Activated CD8-positive, alpha-beta memory T cell treated with anti-CD3 and anti-CD28 coated beads for 4 hours (primary cell): Measurements from ENCODE around the gene WDR74.
"Not testable (repeated sequence)": the region's sequence is repeated elsewhere in the genome, so short reads cannot be mapped to it uniquely, and the experiment has no call there.

ENCODE experiments used
- DNase-seq, 2 donors: peaks; one replicate each; pipeline ENCODE4 v3.0.0-alpha.2; 2020; ENCODE audit warnings: low read depth in 2 of 2

The WDR74 gene

DNA sequence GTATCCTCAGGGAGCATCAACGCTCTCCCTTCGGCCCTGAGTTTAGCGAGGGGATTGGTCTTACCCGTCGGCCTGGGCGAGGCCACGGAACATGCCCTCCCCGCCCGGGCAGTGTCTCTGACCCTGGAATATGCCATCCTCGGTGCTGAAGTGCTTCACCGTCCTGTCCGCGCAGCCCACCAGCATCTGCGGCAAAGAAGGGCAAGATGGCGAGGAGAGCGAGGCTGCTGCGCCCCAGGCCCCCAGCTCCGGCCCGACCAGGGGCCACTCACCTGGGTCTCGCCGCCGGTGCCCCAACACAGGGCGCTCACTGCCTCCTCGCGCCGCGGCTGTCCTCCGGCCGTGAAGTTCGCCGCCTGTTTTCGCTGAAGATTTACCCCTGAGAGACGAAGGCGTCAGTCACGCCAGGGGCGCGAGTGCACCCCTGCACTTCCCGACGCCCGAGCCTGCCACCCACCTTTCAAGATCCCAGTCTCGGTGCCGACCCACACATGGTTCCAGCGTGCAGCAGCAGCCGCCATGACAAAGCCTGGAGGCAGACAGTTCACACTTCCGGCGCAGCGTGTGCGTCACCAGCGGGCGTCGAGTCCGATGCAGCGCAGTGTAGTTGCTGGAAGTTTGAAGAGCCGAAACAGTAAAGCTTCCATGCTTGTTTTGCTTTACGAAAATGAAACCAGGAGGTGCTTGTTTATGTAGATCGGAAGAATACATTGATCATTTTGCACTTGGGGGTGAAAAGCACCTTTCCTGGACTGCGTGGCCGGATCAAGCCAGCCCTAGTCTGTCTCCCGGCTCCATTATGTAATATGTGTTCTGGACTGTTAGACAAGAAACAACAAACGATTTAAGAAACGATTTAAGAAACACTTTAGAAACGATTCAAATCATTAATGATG, at the start of gene WDR74:
Gene WDR74, minus strand, starts transcription at position 541 of the 896 bp plus-strand sequence. Its CDS starts 20 bp downstream, at position 521.
- peak; percentile 80 to 90 for DNase-seq

DNA sequence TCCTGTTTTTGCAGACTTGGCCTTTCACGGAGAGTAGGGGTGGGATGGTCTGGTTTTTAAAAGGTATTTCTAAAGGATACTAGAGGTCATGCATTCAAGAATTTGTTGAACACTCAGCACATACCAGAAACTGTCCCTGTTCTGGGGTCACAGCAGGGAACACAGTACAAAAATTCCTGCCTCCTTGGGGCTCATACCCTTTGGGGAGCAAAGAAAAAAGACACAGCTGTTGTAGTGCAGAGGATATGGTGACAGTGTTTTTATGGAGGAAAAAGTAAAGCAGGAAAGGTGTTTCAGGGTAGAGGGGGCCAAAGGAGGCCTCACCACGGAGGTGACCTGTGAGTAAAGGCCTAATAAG, 49.7 kb upstream of the WDR74 start:
- DNase-seq = no peak

DNA sequence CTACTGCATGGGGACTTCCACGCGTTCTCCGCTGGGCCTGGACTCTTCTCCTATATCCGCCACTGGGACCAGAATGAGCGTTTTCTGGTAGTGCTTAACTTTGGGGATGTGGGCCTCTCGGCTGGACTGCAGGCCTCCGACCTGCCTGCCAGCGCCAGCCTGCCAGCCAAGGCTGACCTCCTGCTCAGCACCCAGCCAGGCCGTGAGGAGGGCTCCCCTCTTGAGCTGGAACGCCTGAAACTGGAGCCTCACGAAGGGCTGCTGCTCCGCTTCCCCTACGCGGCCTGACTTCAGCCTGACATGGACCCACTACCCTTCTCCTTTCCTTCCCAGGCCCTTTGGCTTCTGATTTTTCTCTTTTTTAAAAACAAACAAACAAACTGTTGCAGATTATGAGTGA, 49.0 kb upstream of the WDR74 start:
- no peak for DNase-seq

DNA sequence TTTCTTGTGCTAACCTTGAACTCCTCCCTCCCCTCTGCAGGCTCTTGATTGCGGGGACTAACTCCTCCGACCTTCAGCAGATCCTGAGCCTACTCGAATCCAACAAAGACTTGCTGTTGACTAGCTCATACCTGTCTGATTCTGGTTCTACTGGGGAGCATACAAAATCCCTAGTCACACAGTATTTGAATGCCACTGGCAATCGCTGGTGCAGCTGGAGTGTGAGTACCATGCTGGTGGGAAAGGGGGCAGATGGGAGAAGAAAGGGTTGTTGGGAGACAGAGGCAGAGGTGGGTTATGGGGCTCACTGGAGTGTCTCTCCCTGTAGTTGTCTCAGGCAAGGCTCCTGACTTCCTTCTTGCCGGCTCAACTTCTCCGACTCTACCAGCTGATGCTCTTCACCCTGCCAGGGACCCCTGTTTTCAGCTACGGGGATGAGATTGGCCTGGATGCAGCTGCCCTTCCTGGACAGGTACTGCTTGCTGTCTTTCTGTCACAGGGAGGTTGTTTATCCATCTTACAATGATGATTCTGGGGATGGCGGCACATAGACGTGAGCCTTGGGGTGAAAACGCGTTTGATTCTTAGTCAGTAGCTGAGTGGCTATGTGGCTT, 45.9 kb upstream of the WDR74 start:
- no peak for DNase-seq

DNA sequence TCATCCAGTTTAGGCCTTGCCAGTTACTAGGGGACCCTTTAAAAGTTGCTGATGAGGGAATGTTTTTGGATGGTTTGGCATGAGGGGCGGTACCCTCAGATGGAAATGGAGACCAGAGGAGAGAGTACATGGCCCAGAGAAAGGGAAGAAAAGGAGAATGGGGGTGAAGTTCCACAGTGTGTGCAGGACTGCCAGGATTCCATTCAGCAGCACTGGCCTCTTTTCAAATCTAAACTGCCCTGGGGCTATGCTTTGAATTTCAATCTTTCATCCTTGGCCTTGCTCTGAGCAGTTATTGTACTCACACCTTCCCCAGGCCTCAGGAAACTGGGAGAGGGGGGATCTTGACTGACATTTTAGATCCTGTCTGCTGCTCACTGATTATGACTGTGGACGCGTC, 44.3 kb upstream of the WDR74 start:
- no peak for DNase-seq

DNA sequence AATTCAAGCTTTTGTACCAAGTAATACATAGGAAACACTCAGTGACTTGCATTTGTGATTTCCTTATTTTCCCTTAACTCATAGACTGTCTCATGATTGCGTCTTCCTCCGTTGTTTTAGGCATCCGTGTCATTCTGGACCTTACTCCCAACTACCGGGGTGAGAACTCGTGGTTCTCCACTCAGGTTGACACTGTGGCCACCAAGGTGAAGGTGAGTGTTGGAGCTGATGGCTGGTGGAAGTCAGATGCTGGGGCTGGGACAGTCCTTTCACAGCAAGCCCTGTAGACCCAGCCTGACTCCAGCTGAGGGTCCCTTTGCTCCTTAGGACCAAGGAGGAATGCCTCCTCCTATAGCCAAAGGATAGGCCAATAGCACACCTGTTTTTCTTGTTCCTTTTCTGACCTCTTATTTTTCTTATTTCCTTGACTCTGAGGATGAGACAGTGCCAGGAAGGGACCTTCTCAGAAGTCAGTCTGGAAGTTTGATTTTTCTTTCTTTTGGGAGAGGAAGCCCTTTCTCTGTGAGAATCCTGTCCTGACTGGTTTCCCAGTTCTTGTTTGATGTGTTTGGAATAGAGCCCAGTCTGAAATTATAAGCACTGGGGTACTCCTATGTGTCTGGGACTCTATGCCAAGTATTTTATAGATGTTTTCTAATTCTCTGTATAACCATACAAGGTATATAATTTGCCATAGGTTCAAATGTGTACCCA, 43.6 kb upstream of the WDR74 start:
- DNase-seq = no peak

DNA sequence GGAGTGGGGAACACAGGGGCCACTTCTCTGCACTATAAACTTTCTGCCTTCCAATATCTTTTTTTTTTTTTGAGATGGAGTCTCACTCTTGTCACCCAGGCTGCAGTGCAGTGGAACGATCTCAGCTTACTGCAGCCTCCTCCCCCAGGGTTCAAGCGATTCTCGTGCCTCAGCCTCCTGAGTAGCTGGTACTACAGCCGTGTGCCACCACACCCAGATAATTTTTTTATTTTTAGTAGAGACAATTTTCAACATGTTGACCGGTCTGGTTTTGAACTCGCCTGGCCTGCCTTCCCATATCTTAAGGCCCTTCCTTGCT, 43.0 kb upstream of the WDR74 start:
- DNase-seq = no peak

DNA sequence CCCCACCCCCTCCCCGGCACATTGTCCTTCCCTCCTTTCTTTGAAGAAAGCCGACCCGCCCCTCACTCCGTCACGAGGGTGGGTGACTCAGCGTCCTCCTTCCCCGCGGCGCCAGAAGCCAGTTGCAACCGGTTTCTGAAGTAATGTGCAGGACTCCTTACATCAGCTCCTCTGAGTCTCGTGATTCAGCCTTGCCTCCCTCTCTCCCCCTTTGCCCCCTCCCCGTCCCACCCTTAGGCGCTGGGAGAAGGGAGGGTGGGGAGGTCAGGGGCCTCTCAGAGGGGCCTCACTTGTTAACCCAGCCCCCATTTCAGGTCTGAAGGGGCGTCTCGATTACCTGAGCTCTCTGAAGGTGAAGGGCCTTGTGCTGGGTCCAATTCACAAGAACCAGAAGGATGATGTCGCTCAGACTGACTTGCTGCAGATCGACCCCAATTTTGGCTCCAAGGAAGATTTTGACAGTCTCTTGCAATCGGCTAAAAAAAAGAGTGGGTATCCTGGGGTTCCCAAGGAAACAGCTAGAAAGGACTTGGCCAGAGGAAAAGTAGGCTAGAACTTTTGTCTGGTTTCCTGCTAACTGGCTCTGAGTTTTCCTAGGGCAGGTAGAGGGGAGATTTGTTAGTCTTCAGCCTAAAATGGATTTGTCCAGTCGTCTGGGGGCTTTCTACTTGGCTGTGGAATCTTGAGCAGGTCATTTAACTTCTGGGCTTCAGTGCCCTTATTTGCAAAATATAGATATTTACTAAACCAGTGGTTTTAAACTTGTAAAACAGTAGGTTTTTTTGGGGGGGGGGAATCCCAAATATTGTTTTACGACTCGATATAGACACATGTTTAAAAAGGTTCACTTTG, 42.4 kb upstream of the WDR74 start:
- DNase-seq = peak; percentile 92 to 96

DNA sequence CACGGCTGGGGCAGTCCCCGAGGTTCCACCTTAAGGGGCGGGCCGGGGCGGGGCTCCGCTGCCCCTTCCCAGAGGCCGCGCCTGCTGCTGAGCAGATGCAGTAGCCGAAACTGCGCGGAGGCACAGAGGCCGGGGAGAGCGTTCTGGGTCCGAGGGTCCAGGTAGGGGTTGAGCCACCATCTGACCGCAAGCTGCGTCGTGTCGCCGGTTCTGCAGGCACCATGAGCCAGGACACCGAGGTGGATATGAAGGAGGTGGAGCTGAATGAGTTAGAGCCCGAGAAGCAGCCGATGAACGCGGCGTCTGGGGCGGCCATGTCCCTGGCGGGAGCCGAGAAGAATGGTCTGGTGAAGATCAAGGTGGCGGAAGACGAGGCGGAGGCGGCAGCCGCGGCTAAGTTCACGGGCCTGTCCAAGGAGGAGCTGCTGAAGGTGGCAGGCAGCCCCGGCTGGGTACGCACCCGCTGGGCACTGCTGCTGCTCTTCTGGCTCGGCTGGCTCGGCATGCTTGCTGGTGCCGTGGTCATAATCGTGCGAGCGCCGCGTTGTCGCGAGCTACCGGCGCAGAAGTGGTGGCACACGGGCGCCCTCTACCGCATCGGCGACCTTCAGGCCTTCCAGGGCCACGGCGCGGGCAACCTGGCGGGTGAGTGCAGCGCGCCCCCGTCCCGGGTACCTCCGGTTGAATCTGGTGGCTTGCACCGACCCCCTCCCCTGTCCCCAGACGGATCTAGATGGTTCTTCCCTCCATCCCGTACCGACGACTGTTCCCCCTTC, 41.6 kb upstream of the WDR74 start, which contains the start of gene SLC3A2:
Gene SLC3A2, plus strand, starts transcription at position 94 of the 776 bp plus-strand sequence. Its CDS starts 128 bp downstream, at position 222.
- peak; percentile 77 to 79 for DNase-seq

DNA sequence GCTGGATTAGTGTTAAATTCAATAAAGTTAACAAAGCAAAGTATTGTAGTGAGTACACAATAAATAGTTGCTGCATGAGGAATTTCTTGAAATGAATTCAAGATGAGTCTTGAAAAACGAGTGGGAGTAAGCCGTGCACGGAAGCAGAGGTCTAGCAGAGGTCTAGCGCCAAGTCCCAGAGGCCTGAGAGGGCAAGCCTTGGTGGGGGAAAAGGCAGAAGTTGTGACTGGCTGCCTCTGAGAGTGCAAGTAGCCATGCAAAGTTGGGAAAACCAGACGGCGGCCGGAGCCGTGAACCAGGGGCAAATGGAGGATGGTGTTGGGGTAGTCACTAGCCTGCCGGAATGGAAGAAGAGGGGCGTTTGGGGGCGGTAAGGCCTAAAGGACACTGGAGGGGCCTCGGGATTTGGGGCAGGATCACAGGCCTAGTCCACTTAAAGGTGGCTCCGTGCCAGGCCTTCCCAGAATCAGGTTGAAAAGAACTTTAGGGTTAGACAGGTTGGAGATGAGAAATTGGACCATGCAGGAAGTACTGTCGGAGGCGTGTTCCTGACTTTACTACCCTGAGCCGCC, 40.9 kb upstream of the WDR74 start:
- no peak for DNase-seq

DNA sequence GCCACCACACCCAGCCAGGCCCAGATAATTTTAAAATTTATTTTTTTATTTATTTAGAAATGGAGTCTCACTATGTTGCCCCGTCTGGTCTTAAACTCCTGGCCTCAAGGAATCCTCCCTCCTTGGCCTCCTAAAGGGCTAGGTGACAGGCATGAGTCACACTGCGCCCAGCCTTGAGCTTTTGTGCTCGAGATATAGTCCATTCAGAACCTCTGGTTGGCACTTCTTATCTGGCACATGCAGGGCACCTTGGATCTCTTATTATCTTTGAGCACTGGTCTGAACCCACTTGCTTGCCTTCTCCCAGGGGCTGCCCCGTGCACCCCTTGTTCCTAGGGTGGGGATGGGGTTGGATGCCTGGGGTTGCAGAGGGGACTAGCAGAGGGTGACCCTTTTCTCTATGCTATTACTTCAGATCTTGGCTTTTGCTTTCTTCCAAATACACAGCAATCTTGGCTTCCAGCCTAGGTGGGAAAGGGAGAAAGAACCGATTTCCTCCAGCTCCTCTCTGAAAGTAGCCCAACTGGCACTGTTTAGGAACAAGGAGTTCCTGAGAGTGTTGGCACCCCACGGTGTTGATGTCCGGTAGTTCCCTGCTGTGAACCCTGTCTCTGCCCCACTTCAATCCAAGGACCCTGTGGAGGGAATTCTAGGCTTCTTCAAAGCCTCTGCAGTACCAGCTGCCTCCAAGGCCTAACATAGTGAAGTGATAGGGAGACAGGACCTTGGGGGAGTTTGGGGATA, 40.0 kb upstream of the WDR74 start:
- DNase-seq = no peak

DNA sequence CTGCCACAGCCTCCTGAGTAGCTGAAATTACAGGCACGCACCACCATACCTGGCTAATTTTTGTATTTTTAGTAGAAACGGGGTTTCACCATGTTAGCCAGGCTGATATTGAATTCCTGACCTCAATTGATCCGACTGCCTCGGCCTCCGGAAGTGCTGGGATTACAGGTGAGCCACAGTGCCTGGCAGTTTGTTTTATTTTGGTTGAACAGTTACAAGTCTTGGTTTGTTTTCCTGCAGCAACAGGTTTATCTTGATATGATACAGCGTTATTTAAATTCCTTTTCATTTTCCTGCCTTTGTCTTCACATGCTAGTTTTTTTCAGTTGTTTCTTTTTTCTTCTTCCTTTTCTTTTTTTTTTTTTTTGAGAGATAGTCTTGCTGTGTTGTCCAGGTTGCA, 37.3 kb upstream of the WDR74 start:
- DNase-seq = no peak

DNA sequence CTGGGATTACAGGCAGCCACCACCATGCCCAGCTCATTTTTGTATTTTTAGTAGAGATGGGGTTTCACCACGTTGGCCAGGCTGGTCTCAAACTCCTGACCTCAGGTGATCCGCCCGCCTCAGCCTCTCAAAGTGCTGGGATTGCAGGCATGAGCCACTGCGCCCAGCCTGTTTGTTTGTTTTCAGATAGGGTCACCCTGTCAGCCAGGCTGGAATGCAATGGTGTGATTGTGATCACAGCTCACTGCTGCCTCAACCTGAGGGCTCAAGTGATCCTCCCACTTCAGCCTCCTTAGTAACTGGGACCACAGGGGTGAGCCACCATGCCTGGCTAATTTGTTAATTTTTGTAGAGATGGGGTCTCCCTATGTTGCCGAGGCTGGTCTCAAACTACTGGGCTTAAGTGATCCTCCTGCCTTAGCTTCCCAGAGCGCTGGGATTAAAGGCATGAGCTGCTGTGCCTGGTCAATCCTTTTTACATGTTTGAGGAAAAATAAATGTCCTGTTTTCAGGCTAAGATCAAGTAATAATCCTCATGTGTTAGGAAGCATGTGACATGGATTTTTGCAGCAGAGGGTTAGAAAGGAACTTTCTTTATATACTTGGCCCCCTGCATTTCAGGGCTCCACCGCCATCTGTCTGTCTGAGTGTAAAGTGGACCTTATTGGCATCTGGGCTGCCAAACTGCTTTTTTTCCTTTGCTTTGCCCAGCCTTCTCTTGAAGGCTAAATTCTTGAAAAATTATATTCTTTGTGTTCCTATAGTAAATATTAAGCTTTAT, 36.5 kb upstream of the WDR74 start:
- DNase-seq = no peak

DNA sequence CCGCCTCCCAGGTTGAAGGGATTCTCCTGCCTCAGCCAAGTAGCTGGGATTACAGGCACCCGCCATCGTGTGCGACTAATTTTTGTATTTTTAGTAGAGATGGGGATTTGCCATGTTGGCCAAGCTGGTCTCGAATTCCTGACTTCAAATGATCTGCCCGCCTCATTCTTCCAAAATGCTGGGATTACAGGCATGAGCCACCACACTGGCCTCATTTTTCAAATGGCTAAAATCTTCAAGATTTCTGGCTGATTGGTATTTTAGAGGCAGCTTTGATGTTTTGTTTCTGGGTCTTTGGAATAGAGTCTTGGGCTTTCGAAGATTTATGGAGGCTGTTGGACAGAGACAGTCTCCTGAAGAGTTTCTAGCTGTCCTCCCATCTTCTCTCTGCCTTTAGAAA, 35.5 kb upstream of the WDR74 start:
- no peak for DNase-seq

DNA sequence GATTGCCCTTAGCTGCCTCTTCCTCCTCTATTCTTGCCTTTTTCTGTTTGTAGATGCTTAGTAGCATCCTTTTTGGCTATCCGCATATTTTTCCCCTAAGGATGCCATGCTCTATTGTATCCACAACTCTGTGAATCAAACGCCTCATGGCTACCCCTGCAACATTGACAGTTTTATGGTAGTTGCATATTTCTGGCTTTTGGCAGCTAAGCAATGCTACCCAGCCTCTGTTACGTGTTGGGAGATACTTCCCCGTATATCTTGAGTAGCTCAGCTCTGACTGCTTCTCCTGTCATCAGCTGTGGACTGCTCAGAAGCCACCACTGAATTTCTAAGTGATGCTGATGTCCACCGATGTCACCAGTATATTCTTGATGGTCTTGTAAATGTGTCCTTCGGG, 26.2 kb upstream of the WDR74 start:
- no peak for DNase-seq

DNA sequence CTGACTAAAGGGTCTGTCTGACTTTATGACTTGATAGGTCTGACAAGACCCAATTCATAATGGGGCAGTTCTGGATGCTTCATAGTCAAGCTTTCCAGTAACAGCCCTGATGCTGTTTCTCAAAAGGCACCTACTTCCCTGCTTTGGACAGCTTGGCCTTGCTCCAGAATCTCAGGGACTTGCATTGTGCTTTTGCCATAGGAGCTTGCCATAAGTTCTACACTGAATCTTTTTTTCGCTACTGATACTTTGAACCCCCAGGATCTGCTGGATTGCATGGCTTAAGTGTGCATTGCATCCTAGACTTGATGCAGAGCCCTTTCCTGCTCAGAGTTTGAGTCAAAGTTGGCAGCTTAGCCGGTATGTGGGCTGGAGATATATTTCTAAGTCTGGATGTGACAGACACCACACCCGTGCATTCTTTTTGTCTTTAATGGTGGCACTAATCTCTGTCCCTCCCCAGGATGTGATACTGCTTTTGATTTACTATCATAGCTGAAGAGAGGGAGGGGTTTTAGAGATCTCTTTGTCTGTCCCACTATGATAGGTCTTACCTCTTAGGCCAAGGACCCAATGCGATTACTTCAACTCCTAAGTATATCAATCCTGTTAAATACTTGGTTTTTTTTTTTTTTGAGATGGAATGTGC, 24.4 kb upstream of the WDR74 start:
- no peak for DNase-seq

DNA sequence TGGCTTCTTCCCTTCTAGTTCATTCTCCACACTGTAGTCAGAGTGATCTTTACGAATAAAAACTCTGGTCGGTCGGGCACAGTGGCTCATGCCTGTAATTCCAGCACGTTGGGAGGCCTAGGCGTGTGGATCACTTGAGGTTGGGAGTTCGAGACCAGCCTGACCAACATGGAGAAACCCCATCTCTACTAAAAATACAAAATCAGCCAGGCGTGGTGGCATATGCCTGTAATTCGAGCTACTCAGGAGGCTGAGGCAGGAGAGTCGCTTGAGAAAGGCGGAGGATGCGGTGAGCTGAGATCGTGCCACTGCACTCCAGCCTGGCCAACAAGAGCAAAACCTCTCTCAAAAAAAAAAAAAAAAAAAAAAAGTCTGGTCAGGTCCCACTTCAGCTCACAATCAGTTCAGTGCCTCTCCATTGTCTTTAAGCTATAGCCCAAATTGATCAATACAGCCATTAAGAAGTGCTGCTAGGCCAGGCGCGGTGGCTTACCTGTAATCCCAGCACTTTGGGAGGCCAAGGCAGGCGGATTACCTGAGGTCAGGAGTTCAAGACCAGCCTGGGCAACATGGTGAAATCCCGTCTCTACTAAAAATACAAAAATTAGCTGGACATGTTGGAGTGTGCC, 22.3 kb upstream of the WDR74 start:
- DNase-seq = not testable (repeated sequence)
